Transverse colon (tissue), 4 donors: ENCODE results near the gene CALML3. TPM values are rescaled to one million over a fixed set of nuclear protein-coding genes. Genes with fewer than 3 reads are reported as not detected.

Source experiments
- DNase-seq: peaks from one replicate; pipeline ENCODE4 v3.0.0-alpha.2; 2019
- H3K27ac ChIP-seq, 4 donors: fragments of 200-600 bp; sonication (generic); 2 replicates each; pipeline ENCODE4 v1.5.1; 2016 to 2018; ENCODE audit warnings: inconsistent platforms in 4 of 4
- H3K27me3 ChIP-seq: fragments of 200-600 bp; sonication (generic); 2 replicates; pipeline ENCODE4 v1.5.1; 2017; ENCODE audit warnings: inconsistent platforms
- H3K36me3 ChIP-seq, 4 donors: fragments of 200-600 bp; sonication (generic); 2 replicates each; pipeline ENCODE4 v1.5.1; 2017 to 2019; ENCODE audit warnings: inconsistent platforms in 4 of 4
- H3K4me1 ChIP-seq, 4 donors: fragments of 200-600 bp; sonication (generic); 2 replicates each; pipeline ENCODE4 v1.5.1; 2017 to 2020; ENCODE audit warnings: inconsistent platforms in 4 of 4
- H3K4me3 ChIP-seq, 4 donors: fragments of 200-600 bp; sonication (generic); 1 replicate in 1 of 4; 2 replicates in 3 of 4; pipeline versions ENCODE4 v1.5.1 to v1.6.1; 2017 to 2019; ENCODE audit warnings: inconsistent platforms in 4 of 4
- H3K9me3 ChIP-seq, 2 donors: fragments of 200-600 bp; sonication (generic); 2 replicates each; pipeline ENCODE4 v1.5.1; 2017 to 2019; ENCODE audit warnings: inconsistent platforms in 2 of 2
- CTCF ChIP-seq, 5 experiments: fragments of 200-600 bp in 3 of 5; fragments of 450-650 bp in 2 of 5; sonication (generic) in 3 of 5; IDR thresholded peaks; 1 replicate in 2 of 5; 2 replicates in 3 of 5; pipeline ENCODE4 v1.5.1; 2016 to 2017; ENCODE audit warnings: antibody characterized with exemption in 5 of 5, inconsistent platforms in 3 of 5, mild to moderate bottlenecking in 2 of 5, moderate library complexity in 1 of 5
- EP300 ChIP-seq: sonication (generic); formaldehyde crosslinking; IDR thresholded peaks from one replicate; pipeline ENCODE4 v1.6.1; 2017; ENCODE audit warnings: antibody characterized with exemption, low read depth
- POLR2A ChIP-seq: fragments of 450-650 bp; IDR thresholded peaks from one replicate; pipeline ENCODE4 v1.6.1; 2016; ENCODE audit warnings: antibody characterized with exemption, mild to moderate bottlenecking, moderate library complexity
- POLR2AphosphoS5 ChIP-seq, 3 donors: sonication (generic); formaldehyde crosslinking; IDR thresholded peaks; one replicate each; pipeline ENCODE4 v1.6.1; 2016; ENCODE audit warnings: antibody characterized with exemption in 3 of 3
- WGBS, 2 donors: methylation state at CpG; one replicate each; pipeline ENCODE4 v1.1.5; 2018; ENCODE audit warnings: low coverage in 1 of 2; 5-methylcytosine and 5-hydroxymethylcytosine counted together
- in situ Hi-C, 4 donors: fragments of 200-750 bp; cut with MboI; loops; one replicate each; pipeline versions ENCODE4 v1.15.0 to v1.15.1; 2017; ENCODE audit warnings: low sequenced_read_pairs in 3 of 4, low pct_ligation_motif_present in 1 of 4, low pct_unique_long_range_greater_than_20kb in 1 of 4
- intact Hi-C: fragments of 100-400 bp; cut with DNase I; formaldehyde crosslinking; loops from one replicate; pipeline ENCODE4 v1.15.1; 2023; ENCODE audit warnings: low total_unique reads
- total RNA-seq, 4 donors: library from RNA; depleted of rRNA; stranded (reverse); fragments of >200 nt; gene quantifications; one replicate each; pipeline ENCODE4 v1.1.0, GENCODE V29; 2016

The CALML3 gene
- total RNA-seq, 4 donors from 2014 or later, result not detected

- H3K27me3 ChIP-seq, result no peaks in the 10 kb centered on the region
- 47 to 65% methylated on average over 2 to 12 of the region's 12 CpGs for WGBS, 2 donors
- TF ChIP-seq POLR2AphosphoS5 (IDR thresholded peaks at IDR 0.05) (no peak), POLR2A (no peak), CTCF (IDR thresholded peaks at IDR 0.05) (no peak), EP300 (no peak)
- no peaks in the 10 kb centered on the region for H3K36me3 ChIP-seq
- no peak overlapping the region for H3K4me3 ChIP-seq
- H3K27ac ChIP-seq, result no peak overlapping the region
- in situ Hi-C loops (no loop called here), intact Hi-C loops (no loop called here)
- H3K9me3 ChIP-seq, result no peaks in the 10 kb centered on the region
- H3K4me1 ChIP-seq, result peaks cover 0 to 19% (median 15%) of the 10 kb centered on the region in 4 donors
- DNase-seq, result peak; percentile 6
Measured at GRCh38 chr10:5502061-5502521, 22.7 kb upstream of the CALML3 start.

GRCh38 chr10:5502571-5503476 is 21.9 kb upstream of the CALML3 start:
- no peaks in the 10 kb centered on the region for H3K36me3 ChIP-seq
- in situ Hi-C loops (no loop called here), intact Hi-C loops (no loop called here)
- 60 to 80% methylated on average over 1 to 14 of the region's 14 CpGs for WGBS, 2 donors
- H3K9me3 ChIP-seq, result no peaks in the 10 kb centered on the region
- no peaks in the 10 kb centered on the region for H3K27me3 ChIP-seq
- TF ChIP-seq POLR2A (no peak), CTCF (IDR thresholded peaks at IDR 0.05) (no peak), EP300 (no peak), POLR2AphosphoS5 (IDR thresholded peaks at IDR 0.05) (no peak)
- peak overlapping the region in 3 of 4 donors; percentile 8 to 69 (median 57) for H3K27ac ChIP-seq
- H3K4me3 ChIP-seq, result no peak overlapping the region
- peak; percentile 6 for DNase-seq
- peaks cover 0 to 19% (median 15%) of the 10 kb centered on the region in 4 donors for H3K4me1 ChIP-seq

- peak; percentile 76 for DNase-seq
- H3K4me1 ChIP-seq, result peaks cover 0 to 19% (median 15%) of the 10 kb centered on the region in 4 donors
- H3K9me3 ChIP-seq, result no peaks in the 10 kb centered on the region
- H3K27me3 ChIP-seq, result no peaks in the 10 kb centered on the region
- intact Hi-C loops, result no loop called here
- 29% methylated on average over 3 of the region's 3 CpGs; no CpG with 5 or more reads in 1 of the 2 donors for WGBS, 2 donors
- H3K4me3 ChIP-seq, result no peak overlapping the region
- H3K36me3 ChIP-seq, result no peaks in the 10 kb centered on the region
- H3K27ac ChIP-seq, result peak overlapping the region; percentile 26 to 69 (median 58)
- TF ChIP-seq EP300 (no peak), POLR2AphosphoS5 (IDR thresholded peaks at IDR 0.05) (peak in 2 of 3 donors; percentile 45 to 70)
- in situ Hi-C loops, result no loop called here
Measured at GRCh38 chr10:5503477-5503835, 21.3 kb upstream of the CALML3 start.

- Histone ChIP-seq H3K4me3 (no peak overlapping the region), H3K36me3 (no peaks in the 10 kb centered on the region), H3K4me1 (peaks cover 0 to 19% (median 15%) of the 10 kb centered on the region in 4 donors), H3K27ac (peak overlapping the region; percentile 26 to 69 (median 58)), H3K9me3 (no peaks in the 10 kb centered on the region), H3K27me3 (no peaks in the 10 kb centered on the region)
- 59 to 60% methylated on average over 1 to 18 of the region's 18 CpGs for WGBS, 2 donors
- DNase-seq, result peak; percentile 8
- TF ChIP-seq EP300 (no peak), POLR2AphosphoS5 (IDR thresholded peaks at IDR 0.05) (no peak), POLR2A (no peak), CTCF (IDR thresholded peaks at IDR 0.05) (no peak)
- in situ Hi-C loops, result no loop called here
- intact Hi-C loops, result no loop called here
Measured at GRCh38 chr10:5504146-5505072, 20.4 kb upstream of the CALML3 start.
